ENCODE data around the gene PITX1.
A peak's percentile ranks its signal among the peaks of the same experiment; 100 is the strongest.

- TF ChIP-seq CTCF (IDR thresholded peaks at IDR 0.05) (no peak), EZH2 (IDR thresholded peaks at IDR 0.05) (peak; percentile 43), EZH2phosphoT487 (IDR thresholded peaks at IDR 0.05) (peak; percentile 73)
Measured at GRCh38 chr5:135069016-135069770, 35.2 kb upstream of the PITX1 start.

All from neural progenitor cell (in vitro differentiated cells).